ENCODE data around the gene STARD8.

STARD8 gene

GRCh38 chrX:68710870-68711576, 63.6 kb downstream of the STARD8 start:
- TF ChIP-seq CTCF (IDR thresholded peaks at IDR 0.05; ENCODE audit: low read depth, low read length), result peak; percentile 44
- no peak overlapping the region for H3K4me3 ChIP-seq (ENCODE audit: low read depth, low read length)

- no peak overlapping the region for H3K4me3 ChIP-seq (ENCODE audit: low read depth, low read length)
- no peak for TF ChIP-seq CTCF (IDR thresholded peaks at IDR 0.05; ENCODE audit: low read depth, low read length)
Observed at GRCh38 chrX:68711845-68712244, 64.4 kb downstream of the STARD8 start.

GRCh38 chrX:68714856-68715255, 67.4 kb downstream of the STARD8 start:
- TF ChIP-seq CTCF (IDR thresholded peaks at IDR 0.05; ENCODE audit: low read depth, low read length), result no peak

GRCh38 chrX:68717196-68717595, 69.7 kb downstream of the STARD8 start:
- TF ChIP-seq CTCF (IDR thresholded peaks at IDR 0.05; ENCODE audit: low read depth, low read length), result no peak
- no peak overlapping the region for H3K4me3 ChIP-seq (ENCODE audit: low read depth, low read length)

More at GRCh38 chrX:68714856-68715255, 67.4 kb downstream of the STARD8 start:
- no peak overlapping the region for H3K4me3 ChIP-seq (ENCODE audit: low read depth, low read length)

- no peak for TF ChIP-seq CTCF (IDR thresholded peaks at IDR 0.05; ENCODE audit: low read depth, low read length)
- H3K4me3 ChIP-seq (ENCODE audit: low read depth, low read length), result no peak overlapping the region
Observed at GRCh38 chrX:68717663-68718442, 70.4 kb downstream of the STARD8 start.

GRCh38 chrX:68718443-68718820, 71.0 kb downstream of the STARD8 start:
- H3K4me3 ChIP-seq (ENCODE audit: low read depth, low read length), result no peak overlapping the region
- TF ChIP-seq CTCF (IDR thresholded peaks at IDR 0.05; ENCODE audit: low read depth, low read length), result no peak
